GM19023 (cell line): ENCODE data around the gene KCNK5.

ENCODE experiments used
- ATAC-seq: cut with Tn5 transposase; IDR thresholded peaks from one replicate; pipeline ENCODE4 v1.9.1; 2021; ENCODE audit warnings: mild to moderate bottlenecking, moderate library complexity; ENCODE audit not compliant: unreplicated experiment

The KCNK5 gene

DNA sequence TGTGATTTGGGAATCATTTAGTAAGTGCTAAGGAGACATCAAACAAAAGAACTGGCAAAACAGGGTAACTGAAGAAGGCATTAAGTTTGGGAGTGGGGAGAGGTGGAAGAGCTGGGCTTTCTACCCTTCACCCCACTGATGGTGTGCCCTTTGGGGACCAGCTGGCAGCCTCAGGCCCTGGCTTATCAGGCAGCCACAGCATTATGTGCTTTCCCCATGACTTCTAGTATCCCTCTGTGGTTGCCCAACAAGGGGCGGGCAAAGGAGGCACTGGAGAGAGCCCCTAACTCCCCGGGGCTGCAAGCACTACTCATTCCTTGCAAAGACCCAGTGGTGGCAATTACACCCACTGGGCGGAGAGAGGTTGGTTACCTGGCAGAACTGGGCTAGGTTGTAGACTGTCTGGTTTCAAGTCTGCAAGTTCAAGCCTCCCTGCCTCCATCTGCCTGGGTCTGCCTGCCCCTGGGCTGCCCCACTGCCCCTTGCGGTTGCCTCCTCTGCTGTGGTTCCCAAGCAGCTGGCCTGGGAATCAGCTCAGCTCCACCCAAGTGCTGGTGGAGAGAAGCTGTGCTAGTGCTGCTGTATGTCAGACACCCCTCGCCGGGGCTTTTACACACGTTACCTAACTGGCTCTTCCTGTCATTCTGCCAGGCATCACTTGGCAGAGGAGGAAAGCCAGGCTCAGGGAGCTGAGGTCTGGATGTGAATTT lies 29.9 kb downstream of the KCNK5 start:
- ATAC-seq: no peak

DNA sequence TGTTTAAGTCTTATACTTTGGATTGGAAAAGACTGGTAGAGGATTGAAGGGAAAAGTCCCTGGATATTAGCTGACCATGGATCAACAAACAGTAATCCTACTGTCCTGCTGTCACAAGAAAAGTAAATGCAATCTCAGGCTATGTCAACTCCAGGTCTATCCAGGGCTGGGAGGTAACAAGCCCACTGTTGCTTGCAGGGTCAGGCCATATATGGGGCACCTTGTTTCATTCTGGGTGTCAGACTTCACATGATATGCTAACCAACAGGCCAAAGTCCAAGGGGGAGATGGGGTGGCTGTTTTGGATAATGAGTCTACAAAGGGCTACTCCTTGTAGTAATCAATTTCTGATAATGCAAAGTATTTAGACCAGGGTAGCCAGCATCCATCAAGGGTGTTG lies 30.7 kb downstream of the KCNK5 start:
- ATAC-seq: no peak

- no peak for ATAC-seq
These were observed 31.3 kb downstream of the KCNK5 start for GRCh38 chr6:39197922-39198500.

DNA sequence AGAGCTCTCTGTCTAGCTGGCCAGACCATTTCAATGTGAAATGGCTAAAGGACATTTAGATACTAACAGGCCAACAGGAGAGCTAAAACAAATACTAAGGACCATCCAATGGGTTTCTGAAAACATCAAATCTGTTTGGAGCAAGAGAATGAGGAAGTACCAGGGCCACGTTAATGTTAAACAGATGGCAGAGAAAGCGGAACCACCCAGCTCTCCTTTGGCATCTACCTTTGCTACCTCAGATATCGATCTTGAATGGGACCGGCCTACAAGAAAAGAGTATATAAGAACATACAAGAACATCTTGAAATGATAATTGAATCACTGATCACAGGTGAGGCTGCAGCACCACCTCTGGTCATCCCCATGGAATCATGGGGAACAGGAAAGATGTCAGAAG lies 31.8 kb downstream of the KCNK5 start:
- no peak for ATAC-seq

DNA sequence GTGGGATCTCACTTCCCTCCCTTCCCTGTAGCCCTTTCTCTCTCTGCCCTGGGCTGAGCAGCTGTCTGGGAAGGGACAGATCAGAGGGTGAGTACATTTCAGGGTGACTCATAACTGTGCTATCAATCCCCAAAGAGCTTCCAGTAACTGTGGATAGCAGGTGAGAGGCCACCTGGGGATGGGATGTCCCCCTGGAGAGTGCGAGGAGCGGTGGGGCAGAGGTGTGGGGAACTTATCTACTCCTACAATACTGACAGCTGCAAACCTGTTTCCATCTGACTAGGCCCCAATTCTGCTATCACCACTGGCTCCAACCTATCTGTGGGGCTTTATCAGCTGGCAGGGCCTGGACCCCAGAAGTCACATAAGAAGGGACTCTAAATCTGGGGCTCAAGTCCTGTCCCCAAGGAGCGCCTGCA lies 32.6 kb downstream of the KCNK5 start:
- ATAC-seq: no peak

- no peak for ATAC-seq
These were observed 33.4 kb downstream of the KCNK5 start for GRCh38 chr6:39195792-39196385.

DNA sequence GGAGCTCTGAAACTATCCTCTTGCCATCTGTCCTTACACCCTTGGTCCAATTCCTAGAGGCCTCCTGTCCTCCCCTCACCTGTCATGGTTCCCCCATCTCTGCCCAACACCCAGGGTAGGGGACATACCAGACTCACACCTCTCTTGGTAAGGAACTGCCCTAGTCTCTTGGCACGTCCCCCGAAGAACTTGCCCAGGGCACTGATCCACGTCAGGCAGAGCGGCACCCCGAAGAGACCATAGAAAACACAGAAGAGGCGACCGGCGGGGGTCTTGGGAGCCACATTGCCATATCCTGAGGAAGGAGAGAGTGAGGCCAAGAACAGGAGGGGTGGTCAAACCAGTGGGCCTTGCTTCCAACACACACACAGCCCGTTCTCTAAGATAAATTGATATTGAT lies 34.8 kb downstream of the KCNK5 start:
- ATAC-seq: no peak

DNA sequence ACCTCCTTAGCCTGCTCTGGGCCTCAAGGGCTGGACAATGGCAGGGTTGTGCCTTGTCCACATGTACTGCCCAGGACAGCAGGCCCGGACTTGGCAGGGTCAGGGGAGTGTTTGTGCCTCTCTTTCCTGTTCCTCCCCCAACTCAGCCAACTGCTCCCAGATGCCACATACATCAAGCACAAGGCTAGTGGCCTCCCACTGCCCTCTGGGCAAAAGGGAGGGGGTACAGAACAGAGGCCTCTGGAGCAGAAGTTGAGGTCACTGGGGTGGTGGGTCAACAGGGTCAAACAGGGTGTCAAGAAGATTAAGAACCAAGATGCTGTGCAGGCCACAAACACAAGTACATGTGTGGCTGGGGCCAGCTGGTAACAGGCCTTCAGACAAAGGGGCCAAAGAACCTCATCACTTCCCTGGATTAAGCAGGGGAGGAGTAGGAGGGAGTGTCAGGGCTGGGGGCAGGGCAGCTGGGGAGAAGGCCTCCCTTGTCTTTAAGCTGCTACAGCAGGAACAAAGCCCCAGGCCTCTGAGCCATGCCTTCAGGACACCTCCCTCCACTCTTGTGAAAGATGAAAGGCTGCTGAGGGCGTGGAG lies 36.0 kb downstream of the KCNK5 start:
- no peak for ATAC-seq

DNA sequence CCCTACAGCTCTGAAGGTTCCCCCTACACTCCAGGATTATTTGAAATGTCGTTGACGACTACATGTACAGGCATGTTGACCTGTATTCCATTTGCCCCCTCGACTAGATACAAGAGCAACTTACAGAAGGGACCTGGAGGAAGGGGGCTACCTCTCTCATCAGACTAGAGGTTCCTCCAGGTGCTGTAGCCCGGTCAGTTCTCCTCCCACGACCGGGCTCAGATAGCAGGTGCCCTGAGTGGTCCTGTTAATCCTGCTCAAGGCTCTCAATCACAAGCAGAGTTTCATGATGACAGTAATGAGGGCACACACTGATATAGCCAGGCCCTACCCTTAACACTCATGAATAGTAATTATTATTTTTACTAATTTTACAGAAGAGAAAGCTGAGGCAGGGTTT lies 36.5 kb downstream of the KCNK5 start:
- no peak for ATAC-seq

GRCh38 chr6:39191236-39191930 lies 37.9 kb downstream of the KCNK5 start:
- ATAC-seq: no peak

DNA sequence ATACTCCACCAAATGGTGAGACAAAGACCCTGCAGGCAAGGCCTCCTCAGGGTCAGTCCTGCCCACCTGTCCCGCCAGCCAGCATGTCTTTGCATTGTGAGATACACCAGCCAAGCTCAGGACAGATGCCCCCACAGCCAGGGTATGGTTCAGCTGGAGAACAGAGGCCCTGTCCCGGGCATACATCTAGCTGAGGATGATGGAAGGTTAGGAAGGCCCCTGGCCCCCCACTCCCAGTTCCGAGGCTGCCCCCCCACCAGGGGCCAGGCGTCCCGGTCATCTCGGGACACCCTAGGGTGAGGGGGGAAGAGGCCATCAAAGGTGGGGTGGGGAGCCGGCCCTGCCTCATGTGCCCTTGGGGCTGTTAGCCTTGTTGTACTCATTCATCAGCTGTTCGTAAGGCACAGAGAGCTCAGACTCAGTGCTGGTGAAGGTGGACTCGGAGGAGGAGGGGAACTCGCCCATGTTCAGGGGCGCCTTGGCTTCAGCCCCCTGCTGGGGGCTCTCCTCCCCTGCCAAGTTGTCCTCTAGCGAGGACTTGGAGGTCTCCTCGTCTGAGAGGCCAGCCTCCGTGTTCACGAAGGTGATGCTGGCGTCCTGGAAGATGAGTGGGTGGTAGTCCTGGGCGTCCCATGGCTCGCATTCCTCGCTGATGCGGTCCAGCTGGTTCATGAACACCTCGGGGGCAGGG lies 38.6 kb downstream of the KCNK5 start:
- no peak for ATAC-seq

DNA sequence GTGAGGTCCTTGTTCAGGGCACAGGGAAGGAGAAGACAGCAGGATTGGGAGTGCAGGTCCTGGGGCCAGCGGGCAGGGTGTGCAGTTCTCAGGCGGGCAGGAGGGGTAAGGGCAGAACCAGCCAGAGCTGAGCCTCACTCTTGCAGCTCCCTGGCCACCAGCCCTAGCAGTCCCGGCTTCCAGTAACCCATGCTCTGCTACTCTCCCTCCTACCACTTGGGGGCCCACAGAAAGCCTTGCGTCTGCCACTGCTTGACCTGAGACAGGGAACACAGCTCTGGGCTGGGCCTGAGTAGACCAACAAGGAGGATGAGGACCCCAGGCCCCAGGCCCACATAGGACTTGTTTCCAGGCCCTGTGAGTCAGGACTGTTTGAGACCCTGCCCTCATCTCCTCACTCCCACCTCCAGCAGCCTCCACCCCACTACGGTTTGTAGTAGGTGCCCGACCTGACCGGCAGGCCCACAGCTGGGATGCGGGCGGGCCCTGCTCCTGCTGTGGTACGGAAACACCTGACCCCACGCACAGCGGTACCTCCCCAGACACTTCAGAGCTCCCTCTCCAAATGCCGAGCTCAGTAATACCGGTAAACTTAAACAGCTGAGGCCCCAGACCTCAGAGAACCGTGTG lies 39.2 kb downstream of the KCNK5 start:
- ATAC-seq: no peak

- no peak for ATAC-seq
These were observed 40.1 kb downstream of the KCNK5 start for GRCh38 chr6:39189131-39189530.

DNA sequence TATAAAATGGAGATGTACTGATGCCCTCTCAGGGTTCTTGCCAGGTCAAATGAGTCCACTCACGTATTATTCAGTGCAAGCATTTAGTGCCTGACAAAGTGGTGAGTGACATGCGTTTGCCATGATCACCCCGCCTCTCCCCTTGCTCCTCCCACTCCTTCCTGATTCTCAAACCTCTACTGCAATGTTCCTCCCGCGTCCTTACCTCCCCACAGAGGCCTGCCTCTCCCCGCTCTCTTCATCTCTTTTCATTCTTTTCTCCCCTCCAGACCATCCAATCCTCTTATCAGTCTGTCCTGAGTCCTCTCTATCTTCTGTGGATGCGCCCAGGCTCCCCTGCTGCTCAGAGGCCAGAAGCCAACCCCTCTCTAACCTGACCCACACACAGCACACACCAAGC lies 40.7 kb downstream of the KCNK5 start:
- ATAC-seq: no peak

- no peak for ATAC-seq
These were observed 41.2 kb downstream of the KCNK5 start for GRCh38 chr6:39188098-39188450.

GRCh38 chr6:39184906-39185580 lies 44.2 kb downstream of the KCNK5 start:
- ATAC-seq: no peak

GRCh38 chr6:39182604-39183003 lies 46.7 kb downstream of the KCNK5 start:
- ATAC-seq: no peak

DNA sequence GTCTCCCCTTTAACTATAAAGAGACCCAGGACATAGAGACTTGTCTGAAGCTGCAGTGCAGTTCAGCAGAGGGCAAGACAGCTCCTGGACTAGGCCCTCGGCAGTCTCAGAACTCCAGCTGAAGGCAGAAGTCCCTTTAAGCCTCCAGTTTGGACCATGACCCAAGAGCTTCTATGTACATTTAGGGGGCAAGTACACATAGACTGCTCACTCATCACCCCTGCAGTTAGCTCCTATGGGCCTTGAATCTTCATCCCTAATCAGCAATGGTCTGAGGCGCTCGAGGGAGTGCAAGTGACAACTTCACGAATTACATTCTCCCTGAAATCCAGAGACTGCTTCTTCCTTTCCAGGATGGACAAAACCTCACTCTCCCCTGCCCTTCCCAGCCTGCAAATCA lies 47.4 kb downstream of the KCNK5 start:
- ATAC-seq: no peak

GRCh38 chr6:39181333-39181732 lies 47.9 kb downstream of the KCNK5 start:
- no peak for ATAC-seq

GRCh38 chr6:39178804-39179203 lies 50.5 kb downstream of the KCNK5 start:
- ATAC-seq: no peak
